SKM-1 treated with dmso at 0.1 percent for 144 hours (cell line): ENCODE measurements around the gene SEMA5A.
A peak's percentile ranks its signal among the peaks of the same experiment; 100 is the strongest.
"Not testable (repeated sequence)": the region's sequence is repeated elsewhere in the genome, so short reads cannot be mapped to it uniquely, and the experiment has no call there.

Experiments
- DNase-seq: peaks from one replicate; lab custom pipeline; 2025; ENCODE audit not compliant: unreplicated experiment; lab: John Stamatoyannopoulos, UW

Gene SEMA5A

DNA sequence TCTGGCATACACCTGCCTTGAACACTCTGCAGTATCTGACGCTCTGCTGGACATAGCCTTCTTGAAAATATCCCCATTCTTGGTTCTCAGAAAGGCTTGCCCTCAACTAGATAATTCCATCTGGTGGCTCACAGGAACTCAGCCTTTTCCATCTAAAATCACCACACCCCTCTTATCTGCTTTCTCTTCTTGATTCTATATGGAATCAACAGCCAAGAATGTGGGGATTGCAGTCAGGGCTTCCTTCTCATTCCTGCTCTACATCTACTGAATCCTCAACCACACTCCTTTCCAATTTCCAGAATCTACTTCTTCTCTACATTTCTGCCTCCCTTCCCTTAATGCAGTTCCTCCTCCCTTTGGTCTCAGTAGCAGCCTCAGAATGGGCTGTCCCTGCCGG lies 170.1 kb downstream of the SEMA5A start:
- DNase-seq, result no peak

DNA sequence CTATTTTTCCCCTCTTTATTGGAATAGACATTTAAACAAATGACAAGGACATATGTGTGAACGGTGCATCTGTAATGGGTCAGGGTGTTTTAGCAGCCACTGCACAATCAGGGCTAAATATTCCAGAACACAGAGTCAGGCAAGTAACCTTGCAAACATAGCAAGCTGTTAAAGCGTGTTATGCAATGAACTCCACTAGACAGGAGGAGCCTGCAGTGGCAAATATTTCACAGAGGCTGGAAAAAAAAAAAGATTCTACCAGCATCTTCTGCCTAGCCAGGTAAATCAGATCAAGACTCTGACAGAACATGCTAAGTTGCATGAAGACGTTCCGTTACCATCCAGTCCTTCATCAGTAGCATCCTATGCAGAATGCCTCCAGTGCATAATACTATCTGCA lies 171.8 kb downstream of the SEMA5A start:
- DNase-seq, result no peak

DNA sequence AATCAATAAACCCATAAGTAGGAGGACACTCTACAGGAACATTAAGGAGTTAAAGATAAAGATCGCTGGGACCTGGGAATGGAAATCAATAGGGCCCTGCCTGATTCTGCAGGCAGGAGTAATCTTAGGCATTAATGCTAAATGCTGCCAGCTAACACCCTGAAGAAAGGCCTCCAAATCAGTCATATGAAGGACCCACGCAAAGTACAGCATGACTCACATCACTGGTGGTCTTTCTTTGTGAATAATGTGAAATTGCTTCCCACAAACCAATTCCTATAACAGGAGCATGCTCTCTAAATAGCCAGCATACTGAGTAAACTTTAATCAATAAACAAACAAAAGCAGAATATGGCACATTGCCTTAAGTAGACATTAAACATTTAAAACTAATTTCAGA lies 172.3 kb downstream of the SEMA5A start:
- DNase-seq, result no peak

DNA sequence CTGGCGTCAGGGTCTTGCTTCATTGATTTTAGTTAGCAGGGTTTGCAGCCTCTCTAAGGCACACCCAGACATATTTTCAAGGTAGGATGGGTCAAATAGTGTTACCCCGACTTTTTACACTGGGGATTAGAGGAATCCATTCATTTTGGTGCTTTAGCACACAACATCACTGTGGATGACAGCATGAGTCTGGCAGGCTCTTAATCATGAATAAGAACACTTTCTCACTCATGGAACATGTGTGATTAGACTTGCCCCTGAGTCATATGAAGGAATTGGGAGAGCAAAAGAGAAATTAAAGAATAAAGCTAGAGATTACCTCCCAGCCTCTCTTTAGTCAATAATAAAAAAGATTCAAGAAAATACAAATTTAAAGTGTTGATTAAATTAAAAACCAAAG lies 175.6 kb downstream of the SEMA5A start:
- no peak for DNase-seq

DNA sequence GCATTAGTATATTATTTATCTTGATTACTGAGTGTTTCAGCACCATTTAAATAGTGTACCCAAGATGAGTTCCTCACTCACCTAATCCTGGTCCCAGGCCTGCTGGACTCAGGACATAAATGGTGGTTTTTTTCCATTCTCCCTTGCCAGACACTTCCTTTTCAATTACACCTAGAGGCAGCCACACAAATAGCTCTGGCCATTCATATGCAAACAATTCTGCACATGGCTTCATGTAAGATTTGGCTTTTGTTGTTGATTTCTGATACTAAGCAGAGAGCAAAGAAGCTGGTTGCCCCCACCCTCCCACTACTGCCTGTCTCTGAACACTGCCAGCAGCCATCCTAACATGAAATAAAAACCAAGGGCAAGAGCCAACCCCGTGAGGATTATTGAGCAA lies 180.4 kb downstream of the SEMA5A start:
- DNase-seq, result no peak

DNA sequence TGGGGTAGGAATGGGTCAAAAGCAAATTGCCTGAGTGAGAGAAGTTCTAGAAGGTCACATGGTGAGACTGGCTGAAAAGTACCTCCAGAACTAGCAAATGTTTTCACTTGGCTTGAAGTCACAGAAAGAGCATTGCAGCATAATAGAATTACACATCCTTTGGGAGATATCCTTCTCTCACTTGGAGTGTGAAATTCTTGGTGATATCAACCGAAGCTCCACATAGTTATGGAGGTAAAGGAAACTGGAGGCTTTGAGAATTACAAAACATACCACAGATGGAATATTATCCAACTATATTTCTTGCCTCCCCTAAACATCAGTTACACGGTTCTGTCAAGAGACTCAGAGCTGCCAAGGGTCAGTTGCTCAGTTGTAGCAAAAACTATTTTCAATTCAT lies 182.4 kb downstream of the SEMA5A start:
- no peak for DNase-seq

DNA sequence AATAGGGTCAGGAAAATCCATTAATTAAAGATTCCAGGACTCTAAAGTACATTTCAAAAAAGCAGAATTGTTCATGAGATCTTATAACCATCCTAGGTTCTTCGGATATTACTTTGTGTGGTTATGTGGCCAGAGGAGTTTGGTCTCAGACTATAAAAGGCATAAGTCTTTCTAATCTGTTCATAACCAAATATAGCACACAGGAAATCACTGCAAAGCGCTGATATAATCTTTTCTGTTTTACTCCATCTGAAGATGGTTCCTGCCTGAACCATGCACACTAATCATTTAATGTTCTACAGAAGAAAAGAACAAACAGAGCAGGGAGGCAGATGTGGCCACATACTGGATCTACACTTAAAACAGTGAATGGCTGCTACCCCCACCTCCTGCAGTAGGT lies 182.8 kb downstream of the SEMA5A start:
- no peak for DNase-seq

DNA sequence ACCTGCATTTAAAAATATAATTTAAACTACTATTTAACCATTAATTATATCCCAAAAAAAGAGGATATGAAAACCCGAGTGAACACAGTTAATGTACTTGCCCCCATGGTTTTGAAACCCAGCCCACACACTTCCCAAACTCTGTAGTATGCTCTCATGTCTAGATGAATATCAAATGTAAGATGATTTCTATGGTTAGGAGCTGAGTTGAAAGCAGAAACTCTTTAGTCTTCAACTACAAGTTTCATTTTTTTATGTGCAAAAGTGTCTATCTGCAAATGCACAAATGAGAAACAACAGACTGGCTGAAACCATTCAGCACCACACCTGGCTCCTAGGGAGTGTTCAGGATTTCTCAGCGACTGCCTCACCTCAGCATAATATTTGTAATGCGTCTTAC lies 183.3 kb downstream of the SEMA5A start:
- DNase-seq, result no peak

DNA sequence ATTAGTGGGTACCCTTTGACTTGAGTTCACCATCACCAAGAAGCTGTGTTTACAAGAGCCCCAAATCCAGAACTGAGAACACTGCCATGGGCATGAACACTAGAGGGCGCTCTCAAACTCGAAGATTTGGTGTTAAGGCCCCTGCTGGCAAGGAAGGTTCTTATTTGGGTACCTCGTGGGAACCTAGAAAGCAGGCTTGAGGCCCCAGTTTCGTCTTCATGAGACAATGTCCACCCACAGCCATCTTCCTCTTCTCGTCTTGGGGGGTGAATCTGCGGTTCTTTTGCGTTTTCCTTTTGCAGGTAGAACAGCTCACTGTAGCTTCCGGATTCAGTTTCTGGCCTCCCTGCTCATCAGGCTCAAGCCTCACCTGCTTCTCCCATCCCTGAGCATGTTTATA lies 184.0 kb downstream of the SEMA5A start:
- peak; percentile 46 for DNase-seq

DNA sequence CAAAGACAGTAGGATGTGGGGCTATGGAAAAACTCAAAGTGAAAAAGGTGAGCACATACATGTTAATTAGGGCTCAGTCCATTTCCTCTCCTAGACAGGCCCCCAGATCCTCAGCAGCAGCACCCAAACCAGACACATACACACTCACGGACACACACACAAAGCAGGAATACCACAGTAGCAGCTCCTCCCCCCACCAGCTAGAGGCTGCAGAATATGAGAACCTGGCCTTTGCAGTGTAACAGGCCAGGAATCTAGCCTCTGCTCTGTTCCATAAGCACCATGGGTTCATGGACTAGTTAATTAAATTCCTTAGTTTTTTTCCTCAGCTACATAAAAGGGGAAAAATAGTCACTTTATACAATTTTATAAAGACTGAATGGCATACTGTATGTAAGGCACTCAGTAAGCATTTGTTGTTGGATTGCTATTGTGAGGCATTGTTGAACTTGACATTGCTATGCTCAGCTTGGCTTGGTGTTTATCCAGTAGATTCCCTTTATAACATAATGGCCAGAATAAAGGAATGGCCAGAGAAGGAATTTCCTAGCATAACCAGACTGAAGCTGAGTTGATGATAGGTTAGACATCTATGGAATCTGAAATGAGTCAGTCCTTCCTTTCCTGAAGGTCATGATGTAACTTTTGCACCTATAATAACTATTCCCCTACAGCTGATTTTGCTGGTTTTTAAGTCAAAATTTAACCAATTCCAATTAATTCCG lies 186.8 kb downstream of the SEMA5A start:
- no peak for DNase-seq

DNA sequence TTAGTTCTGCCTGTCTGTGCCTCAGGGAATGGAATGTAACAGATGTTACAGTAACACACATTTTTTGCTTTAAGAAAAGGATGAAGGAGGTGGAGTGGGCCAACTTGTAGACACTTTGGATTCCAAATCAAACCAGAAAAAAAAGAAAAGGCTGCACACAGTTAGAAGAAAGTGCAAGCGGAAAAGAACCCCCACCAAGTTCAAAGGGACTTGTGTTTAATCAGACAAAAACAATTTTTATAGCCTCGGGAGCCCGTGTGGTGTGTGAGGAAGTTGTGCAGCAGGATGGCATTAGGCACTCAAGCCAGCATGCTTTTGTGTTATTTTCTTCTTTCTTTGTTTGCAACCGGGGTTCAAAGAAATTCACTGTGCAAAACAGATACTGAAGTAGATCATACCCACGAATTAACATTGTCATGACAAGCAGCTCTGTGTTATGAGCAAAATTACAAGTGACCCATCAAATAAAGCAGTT lies 189.5 kb downstream of the SEMA5A start:
- DNase-seq, result no peak

DNA sequence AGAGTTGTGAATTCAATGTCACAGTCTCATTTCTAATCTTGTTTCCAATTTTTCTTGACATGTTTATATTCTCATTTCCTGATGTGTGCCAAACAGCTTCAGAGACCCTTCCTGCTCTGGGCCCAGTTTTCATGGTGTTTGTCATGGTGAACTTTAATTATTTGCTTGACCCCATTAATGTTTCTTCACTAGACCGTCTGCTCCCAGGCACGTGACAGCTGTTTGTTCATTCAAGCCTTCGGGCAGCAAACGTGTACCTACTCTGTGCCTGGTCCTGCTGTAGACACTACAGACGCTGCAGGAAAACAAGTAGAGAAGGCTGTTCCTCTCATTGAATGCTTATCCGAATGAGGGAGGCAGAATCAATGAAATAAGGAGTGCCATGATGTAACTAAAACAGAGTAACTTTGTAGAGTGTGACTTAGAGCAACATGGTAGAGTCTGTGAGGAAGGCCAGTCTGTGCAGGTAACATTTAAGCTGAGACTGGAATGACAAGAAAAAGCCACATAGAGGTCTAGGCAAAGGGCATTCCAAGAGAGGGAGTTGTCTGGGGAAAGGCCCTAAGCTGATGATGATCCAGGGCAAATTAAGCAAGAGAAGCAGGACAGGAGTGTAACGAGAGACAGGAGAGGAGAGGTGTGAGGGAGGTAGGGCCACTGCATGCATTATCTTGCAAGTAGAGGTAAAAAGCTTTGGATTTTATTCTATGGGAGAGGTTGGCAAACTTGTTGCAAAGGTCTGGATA lies 191.4 kb downstream of the SEMA5A start:
- no peak for DNase-seq

DNA sequence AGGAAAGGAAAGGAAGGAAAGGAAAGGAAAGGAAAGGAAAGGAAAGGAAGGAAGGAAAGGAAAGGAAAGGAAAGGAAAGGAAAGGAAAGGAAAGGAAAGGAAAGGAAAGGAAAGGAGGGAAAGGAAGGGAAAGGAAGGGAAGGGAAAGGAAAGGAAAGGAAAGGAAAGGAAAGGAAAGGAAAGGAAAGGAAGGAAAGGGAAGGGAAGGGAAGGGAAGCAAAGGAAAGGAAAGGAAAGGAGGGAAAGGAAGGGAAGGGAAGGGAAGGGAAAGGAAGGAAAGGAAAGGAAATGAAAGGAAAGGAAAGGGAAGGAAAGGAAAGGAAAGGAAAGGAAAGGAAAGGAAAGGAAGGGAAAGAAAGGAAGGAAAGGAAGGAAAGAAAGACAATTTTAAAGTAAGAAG lies 192.8 kb downstream of the SEMA5A start:
- DNase-seq, result not testable (repeated sequence)

DNA sequence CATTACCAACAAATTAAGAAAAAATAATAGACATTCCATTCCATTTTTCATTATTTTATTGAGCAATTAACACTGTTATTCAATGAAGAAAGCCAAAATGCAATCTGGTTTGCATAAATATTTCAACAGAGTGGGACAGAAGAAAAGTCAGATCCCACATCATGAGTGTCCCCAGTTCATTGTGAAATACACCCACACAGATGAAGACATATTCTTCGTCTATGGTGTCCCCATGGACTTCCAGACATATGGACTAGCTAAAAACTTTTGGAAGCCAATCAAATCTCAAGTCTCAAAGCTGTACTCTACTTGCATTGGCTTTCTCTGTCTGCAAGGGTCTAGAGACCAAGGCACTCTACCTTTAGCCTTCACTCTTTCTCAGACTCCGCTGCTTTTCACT lies 194.3 kb downstream of the SEMA5A start:
- no peak for DNase-seq

DNA sequence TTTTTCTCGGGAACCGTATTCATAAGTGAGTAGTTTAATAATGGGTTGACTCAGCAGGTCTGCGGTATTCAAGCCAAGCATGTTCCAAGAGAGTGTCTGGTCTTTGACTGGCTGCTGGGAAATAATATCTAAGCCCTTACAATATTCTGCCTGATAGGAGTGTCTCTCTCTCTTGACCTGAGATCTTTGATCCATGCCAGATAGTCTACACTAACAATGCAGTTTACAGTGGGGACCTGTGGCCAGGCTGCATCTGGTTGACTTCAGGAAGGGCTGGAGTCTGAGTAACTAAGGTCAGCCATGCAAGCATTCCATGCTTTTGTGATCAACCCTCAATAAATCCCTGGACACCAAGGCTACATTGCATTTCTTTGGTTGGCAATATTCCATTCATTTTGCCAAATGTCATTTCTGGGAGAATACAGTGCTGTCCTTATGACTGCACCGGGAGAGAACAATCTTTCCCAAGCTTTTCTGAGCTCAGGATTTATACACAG lies 195.5 kb downstream of the SEMA5A start:
- DNase-seq, result no peak

DNA sequence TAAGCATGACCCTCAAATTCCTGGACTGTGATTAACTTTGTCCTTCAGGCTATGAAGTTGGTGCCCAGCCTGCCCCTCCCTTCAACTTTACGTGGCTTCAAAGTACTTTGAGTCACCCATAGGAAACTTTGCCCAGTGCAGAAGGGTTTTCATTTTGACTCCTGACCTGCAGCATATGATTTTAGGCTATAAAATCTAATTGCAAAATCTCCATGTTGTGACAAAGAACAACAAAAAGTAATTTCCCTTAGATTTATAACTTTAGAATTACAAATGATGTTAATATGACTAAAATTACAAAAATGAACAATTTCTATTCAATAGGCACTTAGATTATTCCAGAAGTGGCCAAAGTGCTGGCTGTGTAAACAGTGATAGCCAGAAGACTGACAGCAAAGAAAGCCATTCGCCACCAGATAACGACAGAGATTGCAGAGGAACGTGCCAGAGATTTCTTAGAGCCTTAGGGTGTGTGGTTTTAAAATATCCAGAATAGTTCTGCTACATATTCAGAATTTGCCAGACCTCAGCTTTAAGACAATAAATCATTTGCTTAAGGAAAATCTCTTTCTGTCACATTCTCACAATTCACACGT lies 197.4 kb downstream of the SEMA5A start:
- no peak for DNase-seq

DNA sequence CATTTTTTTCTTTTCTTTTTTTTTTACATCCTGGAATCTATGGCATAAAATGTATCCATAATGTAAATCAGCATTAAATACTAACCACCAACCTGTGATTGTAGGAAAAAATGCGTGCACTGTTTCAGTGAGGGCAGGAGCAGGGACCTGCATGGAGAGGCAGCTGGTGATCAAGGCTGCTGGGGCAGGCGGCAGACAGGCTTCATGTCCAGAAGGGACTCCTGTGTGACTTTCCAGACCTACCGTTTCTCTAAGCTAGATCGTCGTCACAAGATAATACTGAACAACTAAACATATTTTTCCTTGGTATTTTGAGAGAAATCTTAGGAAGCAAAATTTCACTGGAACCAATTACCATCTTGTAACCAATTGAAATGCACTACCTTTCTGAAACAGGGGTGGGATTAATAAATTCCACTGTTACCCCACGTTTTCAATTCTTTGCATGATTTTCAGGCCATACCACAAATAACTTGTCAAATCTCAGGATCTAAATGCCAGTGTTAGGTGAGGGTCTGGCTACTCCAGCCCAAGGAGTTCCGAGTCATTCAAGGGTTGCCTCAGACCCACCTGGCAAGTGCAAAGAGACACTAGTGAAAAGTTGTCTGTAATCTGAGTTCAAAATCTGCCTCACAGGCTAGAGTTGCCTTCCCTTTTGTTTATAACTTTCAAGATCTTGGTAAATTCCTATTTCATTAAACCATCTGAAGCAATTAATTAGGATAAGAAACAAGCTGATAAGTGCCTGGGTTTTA lies 198.2 kb downstream of the SEMA5A start:
- no peak for DNase-seq

DNA sequence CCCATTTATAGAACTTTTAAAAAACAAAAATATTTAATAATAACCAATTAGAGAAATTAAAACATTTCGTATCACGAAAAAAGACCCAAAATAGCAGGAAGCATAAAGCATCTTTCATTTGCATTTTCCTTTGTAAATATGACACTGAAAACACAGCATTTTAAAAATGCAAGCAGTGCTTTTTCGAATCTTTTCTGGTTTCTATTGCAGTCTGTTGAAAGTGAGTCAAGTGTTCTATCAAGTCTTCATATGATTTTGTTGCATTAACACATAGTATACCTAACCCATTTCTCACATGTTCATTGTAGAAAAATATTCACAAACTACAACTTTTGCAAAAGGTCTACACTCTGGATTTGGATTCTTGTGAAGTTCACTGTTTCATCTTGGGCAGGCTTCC lies 198.8 kb downstream of the SEMA5A start:
- no peak for DNase-seq

DNA sequence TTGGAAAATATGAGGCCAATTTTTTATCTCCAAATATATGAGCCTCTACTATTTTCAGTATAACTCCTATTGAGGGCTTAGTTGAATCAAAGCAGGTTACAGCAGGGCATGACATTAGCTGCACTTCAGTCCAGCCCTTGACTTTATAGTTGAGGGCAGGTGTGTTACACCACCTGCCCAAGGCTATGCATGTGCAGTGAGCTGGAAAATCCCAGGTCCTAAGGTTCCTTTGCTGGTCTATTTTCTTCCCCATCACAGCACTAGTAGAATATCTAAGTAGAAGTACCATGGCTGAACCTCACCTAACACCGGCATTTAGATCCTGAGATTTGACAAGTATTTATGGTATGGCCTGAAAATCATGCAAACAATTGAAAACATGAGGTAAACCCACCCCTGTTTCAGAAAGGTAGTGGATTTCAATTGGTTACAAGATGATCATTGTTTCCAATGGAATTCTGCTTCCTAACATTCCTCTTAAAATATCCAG lies 201.1 kb downstream of the SEMA5A start:
- no peak for DNase-seq

DNA sequence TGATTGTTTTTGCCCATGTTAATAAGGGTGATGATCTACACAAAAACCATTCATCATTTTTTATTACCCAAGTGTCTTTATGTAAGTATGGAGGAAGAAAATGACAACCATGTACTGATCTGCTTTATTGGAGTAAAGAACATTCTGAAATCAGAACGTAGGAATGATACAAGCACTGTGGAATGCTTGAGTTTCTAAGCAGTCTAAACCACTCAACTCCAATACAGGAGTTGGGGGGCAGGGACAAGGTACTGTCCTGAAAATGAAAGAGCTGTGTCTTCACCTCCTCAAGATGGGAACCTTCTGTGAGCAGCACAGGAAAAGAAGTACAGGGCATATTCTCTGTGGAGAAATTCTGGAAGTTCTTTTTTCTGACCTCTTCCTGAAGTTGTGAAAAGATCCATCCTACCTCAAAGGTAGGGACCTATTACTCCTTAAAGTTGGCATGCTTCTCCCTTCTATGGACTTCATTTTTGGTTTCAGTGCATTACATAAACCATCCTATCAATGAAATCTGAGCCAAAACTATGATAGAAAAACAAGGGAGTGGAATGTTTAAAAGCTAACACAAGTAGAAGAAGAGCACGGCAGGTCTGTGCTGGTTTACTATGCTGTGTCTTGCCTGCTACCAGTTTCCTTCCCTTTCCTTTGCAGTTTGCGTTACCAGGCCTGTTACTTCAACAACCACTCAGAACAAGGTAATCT lies 202.6 kb downstream of the SEMA5A start:
- no peak for DNase-seq
